ENCODE measurements around the gene BCAR1.

Gene BCAR1

DNA sequence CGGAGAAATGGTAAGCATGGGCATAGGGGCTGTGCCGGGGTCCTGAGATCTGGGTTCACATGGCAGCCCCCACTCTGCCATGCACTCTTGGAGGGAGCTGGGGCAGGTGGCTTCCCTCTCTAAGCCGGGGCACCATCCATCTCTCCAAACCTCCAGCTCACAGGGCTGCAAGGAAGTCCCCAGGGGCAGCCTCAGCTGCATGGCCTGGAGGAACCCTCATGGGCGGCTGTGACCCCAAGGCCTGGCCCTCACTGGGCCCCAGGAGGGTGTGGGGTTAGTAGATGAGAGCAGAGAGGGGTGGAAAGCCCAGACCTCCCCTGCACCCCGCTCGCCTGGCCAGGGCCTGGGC is 47.0 kb downstream of the BCAR1 start:
- DNase-seq (no peak), ATAC-seq (no peak)

DNA sequence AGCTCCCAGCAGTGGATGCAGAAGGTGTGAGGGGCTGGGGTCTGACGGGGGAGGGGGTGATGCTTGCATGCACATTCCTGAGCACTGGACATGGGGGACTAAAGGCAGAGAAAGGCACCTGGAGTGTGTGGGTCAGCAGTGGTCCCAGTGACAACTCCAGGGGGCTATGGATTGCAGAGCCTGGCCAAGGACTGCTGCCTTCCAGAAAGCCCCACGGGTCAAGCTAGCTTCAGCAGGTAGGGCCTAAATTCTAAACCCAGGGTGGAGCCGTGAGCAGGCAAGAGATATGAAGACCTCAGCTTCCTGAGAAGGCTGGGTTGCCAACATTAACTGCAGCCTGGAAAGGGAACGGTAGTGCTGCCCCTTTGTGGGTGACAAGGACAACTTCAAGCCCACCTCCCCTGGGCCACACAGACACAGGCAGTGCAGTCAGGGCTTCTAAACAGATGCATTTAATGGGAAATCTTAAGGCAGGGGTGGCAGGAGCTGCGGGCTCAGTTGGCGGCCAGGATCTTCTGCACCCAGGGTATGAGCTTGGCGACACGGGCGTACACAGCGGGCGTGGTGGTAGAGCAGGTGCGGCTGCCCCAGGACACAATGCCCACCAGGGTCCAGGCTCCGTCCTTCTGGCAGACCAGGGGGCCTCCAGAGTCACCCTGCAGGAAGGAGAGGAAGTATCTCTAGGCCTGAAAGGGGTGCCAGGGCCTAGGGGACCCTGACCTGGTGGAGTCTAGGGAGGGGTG is 47.6 kb downstream of the BCAR1 start:
- no peak for ATAC-seq
- no peak for DNase-seq

DNA sequence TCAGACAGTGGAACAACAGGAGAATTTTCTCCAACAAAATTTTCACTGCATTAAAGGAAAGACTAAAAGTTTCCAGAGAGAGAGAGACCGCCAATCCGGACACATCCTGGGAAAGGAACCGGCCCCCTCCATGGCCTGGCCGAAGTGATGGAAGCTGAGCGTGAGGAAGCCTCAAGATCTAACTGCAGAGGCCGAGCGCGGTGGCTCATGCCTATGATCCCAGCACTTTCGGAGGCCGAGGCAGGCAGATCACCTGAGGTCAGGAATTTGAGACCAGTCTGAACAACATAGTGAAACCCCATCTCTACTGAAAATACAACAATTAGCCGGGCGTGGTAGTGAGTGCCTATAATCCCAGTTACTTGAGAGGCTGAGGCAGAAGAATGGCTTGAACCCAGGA is 48.3 kb downstream of the BCAR1 start:
- ATAC-seq (no peak), DNase-seq (no peak)

DNA sequence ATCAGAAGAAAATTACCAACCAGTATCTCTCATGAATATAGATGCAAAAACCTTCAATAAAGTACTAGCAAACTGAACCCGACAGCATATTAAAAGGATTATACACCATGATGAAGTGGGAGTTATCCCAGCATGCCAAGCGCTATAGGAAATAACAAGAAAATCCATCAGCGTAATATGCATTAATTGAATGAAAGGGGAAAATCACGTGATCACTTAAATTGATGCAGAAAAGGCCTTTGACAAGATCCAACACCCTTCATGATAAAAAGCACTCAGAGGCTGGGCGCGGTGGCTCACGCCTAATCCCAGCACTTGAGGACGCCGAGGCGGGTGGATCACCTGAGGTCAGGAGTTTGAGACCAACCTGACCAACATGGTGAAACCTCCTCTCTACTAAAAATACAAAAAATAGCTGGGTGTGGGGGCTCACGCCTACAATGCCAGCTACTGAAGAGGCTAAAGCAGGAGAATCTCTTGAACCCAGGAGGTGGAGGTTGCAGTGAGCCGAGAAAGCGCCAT is 49.3 kb downstream of the BCAR1 start:
- ATAC-seq: no peak
- DNase-seq: no peak

DNA sequence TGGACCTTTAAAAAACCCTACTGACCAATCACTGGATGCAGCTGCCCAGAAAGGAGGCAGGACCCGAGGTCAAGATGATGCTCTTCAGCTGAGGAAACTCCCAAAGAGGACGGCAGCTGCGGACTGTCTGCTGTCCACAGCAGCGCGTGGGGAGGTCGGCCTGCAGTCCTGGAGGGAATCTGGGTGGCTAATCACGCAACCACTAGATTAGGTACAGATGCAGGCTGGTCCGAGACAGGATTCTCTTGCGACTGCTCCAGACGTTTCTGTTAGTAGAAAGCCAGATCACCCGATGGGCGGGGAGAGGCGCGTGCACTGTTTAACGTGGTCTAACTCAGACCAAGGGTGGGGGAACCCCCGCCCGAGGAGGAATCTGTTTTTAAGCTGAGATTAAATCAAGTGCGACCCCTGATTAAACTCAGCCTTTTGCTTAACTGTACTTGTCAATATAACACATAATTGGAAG is 53.3 kb downstream of the BCAR1 start:
- no peak for ATAC-seq
- DNase-seq: no peak

DNA sequence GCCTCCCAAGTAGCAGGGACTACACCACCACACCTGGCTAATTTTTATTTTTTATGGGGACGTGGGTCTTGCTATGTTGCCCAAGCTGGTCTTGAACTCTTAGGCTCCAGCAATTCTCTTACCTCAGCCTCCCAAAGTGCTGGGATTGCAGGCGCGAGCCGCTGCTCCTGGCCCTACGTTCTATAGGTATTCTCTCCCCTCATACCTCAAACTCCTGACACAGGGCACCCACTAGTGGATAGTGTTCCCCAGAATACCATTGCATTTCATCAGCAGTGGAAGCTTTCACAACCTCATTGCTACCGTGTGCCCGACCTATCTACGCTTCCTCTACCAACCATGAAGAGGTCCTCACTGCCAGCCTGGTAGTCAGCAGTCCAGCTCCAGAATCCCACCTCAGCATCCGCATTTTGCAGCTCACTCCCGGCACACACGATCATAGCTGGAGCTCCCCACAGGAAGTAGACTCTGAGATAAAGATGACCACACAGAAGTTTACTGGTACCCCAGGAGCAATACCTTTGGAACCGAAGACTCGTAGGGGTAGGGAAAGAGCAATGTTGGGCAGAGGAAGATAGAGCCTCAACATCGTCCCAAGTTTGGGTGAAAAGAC is 53.8 kb downstream of the BCAR1 start:
- DNase-seq: no peak
- no peak for ATAC-seq

DNA sequence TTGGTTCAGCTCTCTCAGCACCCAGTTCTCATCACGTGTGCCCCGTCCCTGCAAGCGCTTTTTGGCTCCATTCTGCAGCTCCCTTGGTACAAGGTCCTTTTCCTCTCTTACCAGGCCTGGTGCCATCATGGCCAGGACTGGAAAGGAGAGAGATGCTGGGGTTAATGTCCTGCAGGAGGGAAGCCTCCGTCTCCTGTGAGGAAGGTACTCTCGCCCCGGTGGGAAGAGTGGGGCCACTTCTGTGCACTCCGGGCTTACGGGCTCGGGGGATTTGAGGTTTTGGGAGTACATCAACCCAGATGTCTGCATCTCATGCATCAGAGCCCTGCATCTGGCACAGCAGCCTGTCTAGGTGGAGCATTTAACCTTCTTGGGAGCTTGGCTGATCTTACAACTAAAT is 54.6 kb downstream of the BCAR1 start:
- ATAC-seq (no peak), DNase-seq (no peak)

DNA sequence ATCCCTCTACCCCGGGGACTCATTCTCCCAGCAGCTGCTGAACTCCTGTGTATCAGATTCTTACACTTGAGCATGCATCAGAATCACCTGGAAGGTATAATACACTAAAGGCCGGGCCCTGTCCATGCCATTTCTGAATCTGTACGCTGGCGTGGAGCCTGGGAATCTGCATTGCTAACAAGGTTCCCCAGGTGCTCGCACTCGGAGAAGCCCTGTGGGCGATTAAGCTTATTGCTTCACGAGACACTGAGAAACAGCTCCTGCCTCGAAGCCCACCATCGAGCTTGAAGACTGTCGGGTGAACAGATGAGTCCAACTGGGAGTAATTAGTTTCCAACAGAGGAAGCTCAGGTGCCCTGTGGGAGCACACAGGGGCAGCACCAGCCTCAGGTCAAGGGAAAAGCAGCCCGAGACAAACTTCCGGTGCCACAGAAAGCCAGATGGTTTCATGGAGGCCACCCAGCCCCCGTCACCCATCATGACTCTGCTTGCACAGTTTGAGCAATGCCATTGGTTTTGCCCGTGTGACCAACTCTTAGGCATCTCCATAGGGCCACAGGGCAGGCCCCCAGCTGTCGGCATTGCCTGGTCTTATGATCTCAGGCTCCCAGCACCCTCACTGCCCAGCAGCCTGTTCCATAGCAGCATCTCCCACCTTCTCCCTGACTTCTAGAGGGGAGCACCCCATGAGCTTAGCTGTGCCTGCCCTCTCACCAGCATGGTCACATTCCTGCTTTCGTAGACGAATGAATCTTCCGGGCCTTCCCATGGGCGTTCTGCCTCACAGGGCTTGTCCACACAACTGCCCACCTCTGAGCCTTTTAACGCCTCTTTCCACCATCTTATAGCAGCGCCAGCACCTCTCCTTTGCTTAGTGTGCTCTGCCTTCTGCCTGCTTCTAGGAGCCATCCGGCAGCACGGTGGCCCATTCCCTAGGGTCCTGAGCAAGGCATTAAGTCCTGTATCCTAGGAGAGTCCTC is 55.3 kb downstream of the BCAR1 start:
- no peak for DNase-seq
- no peak for ATAC-seq

DNA sequence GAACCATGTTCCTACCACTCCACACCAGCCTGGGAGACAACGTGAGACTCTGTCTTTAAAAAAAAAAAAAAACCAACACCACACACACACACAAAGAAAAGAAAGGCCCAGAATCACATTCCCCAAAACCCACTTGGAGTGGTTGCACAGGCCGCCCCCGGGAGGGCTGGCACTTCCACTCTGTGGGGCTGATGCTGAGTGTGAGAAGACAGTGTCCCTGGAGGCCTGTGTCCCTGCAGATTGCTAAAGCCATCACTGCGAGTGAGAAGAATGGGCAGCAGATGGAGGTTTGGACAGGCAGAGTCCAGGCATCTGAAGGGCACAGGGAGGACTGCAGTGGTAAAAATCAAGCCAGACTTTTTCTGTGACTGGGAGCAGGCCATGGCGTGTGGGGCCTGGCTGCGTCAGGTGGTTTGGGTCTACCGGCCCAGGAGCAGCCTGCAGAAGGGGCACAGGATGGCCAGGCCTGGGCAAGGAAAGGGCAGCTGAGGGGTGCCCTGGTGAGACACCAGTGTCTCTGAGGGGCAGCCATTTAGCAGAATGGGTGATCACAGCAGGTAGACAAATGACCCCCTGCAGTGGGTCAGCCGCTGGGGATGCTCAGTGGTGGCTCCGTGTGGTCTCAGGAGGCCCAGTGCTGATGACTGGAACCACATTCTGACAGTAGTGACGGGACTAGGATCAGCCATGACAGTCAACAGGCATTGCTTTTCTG is 57.5 kb downstream of the BCAR1 start:
- ATAC-seq (no peak), DNase-seq (no peak)

DNA sequence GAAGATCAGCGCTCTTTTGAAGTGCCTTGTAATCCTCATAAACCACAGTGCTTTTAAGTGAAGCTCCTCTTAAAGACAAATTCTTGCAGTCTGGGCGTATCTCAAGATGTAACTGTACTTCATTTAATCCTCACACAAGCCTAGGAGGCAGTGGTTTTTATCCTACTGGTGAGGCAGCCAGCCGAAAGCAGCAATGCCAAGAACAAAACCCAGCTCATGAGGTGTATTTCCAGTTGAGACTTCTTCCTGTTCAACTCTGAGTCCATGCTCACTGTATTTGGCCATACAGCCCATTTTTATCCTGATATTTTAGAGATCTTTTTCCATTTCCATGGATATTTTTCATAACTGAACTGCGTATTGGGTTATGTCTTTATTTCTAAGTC is 58.2 kb downstream of the BCAR1 start:
- no peak for ATAC-seq
- no peak for DNase-seq

DNA sequence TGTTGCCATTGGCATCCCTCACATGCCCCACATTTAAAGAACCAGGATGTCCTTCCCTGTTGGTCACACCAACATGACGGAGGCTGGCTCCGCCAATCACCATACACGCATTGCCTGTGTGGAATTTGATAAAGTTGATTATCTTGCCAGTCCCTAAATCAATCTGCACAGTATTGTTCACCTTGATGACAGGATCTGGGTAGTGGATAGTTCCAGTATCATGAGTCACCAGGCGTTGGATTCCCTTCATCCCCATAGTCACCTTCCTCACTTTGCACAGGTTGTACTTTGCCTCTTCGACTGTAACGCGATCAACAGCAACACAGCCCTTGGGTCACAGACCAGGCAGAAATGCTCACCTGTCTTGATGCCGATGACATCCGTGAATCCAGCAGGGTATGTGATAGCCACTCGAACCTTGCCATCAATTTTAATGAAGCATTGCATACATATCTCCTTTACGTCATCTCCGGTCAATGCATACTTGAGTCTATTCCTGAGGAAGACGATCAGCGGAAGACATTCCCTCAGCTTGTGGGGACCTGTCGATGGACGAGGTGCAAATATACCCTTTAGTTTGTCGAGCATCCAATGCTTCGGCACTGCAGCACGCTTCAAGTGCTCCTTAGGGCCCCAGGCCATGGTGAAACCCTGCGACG is 58.7 kb downstream of the BCAR1 start:
- DNase-seq (no peak), ATAC-seq (no peak)

DNA sequence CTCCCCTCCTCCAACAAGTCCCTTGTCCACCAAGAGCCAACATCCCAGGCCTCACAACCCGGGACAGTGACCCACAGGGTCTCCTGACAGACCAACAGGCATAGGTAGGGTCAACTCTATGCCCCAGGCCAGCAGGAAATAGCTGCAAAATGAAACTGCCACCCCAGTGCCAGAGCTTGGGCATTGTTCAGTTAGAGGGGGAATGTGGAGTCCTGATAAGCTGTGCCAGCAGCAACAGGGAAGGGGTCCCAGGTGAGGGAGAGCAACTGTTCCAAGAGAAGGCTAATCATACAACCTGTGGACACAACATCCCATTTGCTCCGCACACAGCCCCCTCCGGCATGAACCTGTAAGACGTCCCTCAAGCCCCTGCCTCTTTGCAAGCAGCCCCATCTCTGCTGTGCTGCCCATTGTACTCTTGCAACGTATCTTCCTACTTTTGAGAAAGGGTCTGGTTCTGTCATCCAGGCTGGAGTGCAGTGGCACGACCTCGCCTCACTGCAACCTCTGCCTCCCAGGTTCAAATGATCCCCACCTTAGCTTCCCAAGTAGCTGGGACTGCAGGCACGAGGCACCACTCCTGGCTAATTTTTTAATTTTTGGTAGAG is 61.7 kb downstream of the BCAR1 start:
- ATAC-seq (no peak), DNase-seq (no peak)

DNA sequence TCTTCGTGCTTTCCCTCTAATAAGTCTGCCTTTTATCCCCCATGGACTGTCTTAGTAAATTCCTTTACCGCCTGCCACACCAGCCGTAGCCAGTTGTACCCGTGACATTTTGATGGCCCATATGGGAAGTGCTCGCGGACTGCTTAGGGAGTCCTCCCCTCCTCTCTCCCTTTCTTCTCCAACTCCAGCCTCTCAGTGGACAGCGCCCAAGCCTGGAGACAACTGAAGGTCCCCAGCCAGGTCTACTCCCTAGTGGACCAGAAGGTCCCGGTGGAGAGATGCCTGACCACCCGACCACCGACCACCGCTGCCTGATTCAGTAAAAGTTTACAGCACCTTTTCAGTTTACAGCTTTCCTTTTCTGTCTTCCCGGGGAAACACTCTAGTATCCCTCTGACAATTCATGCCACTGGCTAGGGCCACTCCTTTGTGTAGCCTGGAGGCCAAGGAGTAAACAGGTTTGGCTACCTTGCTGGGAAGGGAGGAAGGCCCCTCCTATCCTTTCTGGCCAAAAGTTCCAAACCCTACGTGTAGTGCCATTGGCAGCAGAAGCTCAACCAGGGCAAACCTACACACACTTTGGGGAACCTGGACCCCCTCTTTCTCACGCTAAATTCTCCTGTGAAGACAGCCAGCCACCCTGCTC is 62.5 kb downstream of the BCAR1 start:
- ATAC-seq: no peak
- no peak for DNase-seq

DNA sequence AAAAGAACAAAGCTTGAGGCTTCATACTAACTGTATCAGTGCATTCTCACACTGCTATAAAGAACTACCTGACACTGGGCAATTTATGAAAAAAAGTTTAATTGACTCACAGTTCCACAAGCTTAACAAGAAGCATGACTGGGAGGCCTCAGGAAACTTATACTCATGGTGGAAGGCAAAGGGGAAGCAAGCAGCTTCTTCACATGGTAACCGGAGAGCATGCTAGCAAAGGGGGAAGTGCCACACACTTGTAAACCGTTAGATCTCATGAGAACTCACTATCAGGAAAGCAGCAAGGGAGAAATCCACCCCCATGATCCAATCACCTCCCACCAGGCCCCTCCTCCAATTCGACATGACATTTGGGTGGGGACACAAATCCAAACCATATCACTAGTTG is 69.8 kb downstream of the BCAR1 start:
- ATAC-seq (no peak), DNase-seq (no peak)

DNA sequence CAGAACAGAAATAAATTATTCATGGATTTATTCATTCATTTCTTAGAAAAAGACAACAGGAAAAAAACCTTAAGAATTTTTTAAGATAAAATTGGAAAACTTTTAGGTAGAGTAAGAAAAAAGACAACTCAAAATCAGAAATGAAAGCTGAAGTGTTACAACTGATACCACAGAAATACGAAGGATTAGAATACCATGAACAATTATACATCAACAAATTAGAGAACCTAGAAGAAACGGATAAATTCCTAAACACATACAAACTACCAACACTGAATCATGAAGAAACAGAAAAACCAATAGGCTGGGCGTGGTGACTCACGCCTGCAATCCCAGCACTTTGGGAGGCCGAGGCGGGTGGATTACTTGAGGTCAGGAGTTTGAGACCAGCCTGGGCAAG is 72.2 kb downstream of the BCAR1 start:
- ATAC-seq (no peak), DNase-seq (no peak)

Measured in stimulated activated naive CD8-positive, alpha-beta T cell treated with anti-CD3 and anti-CD28 coated beads, Interleukin-15, Interleukin-2, amounts not matched to agents 100 U/mL and 50 U/mL, for 24 hours (primary cell).